Measurements from ENCODE around the gene DDX1. TPM values are rescaled to one million over a fixed set of nuclear protein-coding genes. Genes with fewer than 3 reads are reported as not detected.

DDX1 gene
- total RNA-seq, 3 donors from 2014 or later, result 57.4 to 72.6 (median 71.0) TPM

DNA sequence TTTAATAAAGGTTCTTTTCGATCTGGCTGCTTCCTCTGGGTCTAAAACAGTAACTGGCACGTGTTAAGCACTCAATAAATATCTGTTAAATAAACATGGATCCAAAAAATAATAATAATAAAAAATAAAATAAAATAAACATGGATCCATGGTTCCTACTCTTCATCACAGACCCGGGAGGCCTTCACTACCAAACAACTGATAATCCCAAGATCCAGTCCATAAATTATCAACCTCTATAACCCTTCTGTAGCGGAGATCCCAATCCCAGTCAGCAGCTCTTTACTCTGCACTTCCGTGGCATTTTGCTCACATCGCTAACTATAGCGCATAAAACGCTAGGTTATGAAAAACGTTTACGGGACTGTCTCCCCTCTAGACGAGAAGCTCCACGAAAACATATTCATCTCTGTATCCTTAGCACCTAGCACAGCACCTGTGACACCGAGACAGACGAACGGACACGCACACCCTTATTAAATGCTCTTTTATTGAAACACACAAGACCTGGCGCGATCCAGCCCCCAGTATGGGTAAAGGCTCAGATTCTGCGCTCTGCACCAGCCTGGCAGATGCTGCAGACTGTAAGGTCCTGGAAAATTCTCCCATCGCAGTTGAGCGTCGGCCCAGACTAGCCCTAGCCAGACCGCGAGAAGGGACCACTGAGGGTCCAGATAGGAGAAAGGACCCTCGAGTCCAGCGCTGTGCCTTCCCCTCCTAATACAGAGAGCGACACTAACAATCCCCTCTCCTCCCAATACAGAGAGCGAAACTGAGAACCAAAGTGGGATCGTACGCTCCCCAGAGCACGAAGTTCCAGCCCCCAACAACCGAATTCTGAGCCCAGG, 31.3 kb upstream of the DDX1 start:
- TF ChIP-seq, protein P1, sequence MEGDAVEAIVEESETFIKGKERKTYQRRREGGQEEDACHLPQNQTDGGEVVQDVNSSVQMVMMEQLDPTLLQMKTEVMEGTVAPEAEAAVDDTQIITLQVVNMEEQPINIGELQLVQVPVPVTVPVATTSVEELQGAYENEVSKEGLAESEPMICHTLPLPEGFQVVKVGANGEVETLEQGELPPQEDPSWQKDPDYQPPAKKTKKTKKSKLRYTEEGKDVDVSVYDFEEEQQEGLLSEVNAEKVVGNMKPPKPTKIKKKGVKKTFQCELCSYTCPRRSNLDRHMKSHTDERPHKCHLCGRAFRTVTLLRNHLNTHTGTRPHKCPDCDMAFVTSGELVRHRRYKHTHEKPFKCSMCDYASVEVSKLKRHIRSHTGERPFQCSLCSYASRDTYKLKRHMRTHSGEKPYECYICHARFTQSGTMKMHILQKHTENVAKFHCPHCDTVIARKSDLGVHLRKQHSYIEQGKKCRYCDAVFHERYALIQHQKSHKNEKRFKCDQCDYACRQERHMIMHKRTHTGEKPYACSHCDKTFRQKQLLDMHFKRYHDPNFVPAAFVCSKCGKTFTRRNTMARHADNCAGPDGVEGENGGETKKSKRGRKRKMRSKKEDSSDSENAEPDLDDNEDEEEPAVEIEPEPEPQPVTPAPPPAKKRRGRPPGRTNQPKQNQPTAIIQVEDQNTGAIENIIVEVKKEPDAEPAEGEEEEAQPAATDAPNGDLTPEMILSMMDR (IDR thresholded peaks at IDR 0.05), result no peak
- TF ChIP-seq POLR2A (IDR thresholded peaks at IDR 0.05), result no peak

DNA sequence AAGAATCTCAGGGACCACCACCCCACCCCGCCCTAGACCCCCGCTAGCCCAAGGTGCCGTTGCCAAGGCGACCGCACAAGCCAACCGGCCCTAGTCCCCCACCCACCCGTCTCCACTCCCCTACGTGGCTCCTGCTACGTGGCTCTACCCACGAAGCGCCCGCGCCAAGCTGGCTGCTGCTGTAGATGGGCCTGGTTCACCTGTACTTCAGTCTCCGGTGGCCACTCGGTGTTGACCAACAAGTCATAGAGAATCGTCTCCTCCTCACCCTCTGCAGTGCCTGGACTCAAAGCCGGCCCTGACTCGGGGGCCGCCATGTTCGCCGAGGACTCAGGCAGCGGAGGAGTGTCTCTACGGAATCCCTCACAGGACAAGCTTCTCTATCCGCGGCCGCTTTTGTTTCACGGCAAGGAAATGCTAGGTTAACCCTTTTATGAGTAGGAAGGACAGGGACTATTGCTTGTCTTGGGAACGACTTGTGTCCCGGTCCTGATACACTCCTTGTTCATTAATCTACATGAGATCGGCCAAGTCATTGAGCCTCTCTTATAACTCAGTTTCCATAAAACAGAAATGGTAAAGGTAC, 30.6 kb upstream of the DDX1 start, which contains the start of gene NBAS:
NBAS (minus strand) TSS at position 347 of the 586 bp plus-strand sequence; CDS start at position 317, 30 bp downstream.
- H3K36me3 ChIP-seq, result no peaks in the 10 kb centered on the region
- no peaks in the 10 kb centered on the region for H3K9me3 ChIP-seq
- no peaks in the 10 kb centered on the region for H3K4me1 ChIP-seq
- TF ChIP-seq POLR2A (IDR thresholded peaks at IDR 0.05) (no peak), POLR2AphosphoS5 (IDR thresholded peaks at IDR 0.05) (peak; percentile 14 to 72 (median 72))
- TF ChIP-seq, protein P1 (IDR thresholded peaks at IDR 0.05), result no peak
- peak within 1 kb of the TSS; percentile 90 to 98 (median 92) for H3K4me3 ChIP-seq
- intact Hi-C loops (cut with DNase I; ENCODE audit: low total_unique reads), result no loop called here
- H3K27me3 ChIP-seq, result no peaks in the 10 kb centered on the region
- peak within 1 kb of the TSS; percentile 78 to 85 for H3K27ac ChIP-seq
- peak; percentile 73 to 82 for DNase-seq (ENCODE audit: low spot score in 2 of 2)

More for the DNA sequence above, 31.3 kb upstream of the DDX1 start:
- Histone ChIP-seq H3K27me3 (no peaks in the 10 kb centered on the region), H3K9me3 (no peaks in the 10 kb centered on the region), H3K4me1 (no peaks in the 10 kb centered on the region), H3K27ac (peak overlapping the region; percentile 78 to 85), H3K36me3 (no peaks in the 10 kb centered on the region), H3K4me3 (peak overlapping the region; percentile 90 to 98 (median 92))
- intact Hi-C loops (cut with DNase I; ENCODE audit: low total_unique reads), result no loop called here
- DNase-seq (ENCODE audit: low spot score in 2 of 2), result no peak

DNA sequence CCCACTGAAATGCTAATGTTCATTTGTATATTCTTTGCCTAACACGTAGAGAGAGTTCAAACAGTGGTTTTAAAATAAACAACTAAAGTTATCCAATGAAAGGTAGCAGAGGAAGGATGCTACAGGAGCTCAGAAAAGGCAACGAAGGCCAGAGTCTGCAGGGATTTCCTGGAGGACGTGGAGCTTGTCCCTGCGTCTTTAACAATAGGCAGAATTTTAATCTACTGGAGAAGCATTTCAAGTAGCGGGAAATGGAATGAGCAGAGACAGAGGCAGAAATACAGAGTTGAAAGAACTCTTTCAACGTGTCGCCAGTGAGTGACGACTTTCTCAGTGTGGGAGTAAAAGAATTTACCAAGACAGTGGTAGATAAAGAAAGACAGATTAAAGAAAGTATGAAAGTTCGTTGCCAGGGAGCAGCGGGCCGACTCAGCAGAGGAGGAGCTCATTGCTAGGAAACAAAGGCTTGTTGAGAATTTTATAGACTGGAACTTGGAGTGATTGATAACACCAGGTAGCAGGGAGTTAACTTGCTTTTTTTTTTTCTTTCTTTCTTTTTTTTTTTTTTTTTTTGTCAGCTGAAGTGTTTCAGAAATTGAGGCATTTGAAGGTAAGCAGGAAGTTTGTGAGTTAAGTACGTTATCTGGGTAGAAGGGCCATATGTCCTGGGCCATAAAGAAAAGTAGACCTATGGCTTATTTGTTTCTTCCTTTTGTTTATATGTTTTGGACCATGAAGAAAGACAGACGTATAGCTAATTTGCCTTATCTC, 29.9 kb upstream of the DDX1 start:
- Histone ChIP-seq H3K36me3 (no peaks in the 10 kb centered on the region), H3K27me3 (no peaks in the 10 kb centered on the region), H3K4me3 (peak overlapping the region; percentile 90 to 98 (median 92)), H3K9me3 (no peaks in the 10 kb centered on the region), H3K27ac (peak overlapping the region; percentile 78 to 85), H3K4me1 (no peaks in the 10 kb centered on the region)
- intact Hi-C loops (cut with DNase I; ENCODE audit: low total_unique reads), result no loop called here
- TF ChIP-seq POLR2AphosphoS5 (IDR thresholded peaks at IDR 0.05) (no peak), POLR2A (IDR thresholded peaks at IDR 0.05) (no peak)
- TF ChIP-seq, protein P1 (IDR thresholded peaks at IDR 0.05), result no peak
- no peak for DNase-seq (ENCODE audit: low spot score in 2 of 2)

DNA sequence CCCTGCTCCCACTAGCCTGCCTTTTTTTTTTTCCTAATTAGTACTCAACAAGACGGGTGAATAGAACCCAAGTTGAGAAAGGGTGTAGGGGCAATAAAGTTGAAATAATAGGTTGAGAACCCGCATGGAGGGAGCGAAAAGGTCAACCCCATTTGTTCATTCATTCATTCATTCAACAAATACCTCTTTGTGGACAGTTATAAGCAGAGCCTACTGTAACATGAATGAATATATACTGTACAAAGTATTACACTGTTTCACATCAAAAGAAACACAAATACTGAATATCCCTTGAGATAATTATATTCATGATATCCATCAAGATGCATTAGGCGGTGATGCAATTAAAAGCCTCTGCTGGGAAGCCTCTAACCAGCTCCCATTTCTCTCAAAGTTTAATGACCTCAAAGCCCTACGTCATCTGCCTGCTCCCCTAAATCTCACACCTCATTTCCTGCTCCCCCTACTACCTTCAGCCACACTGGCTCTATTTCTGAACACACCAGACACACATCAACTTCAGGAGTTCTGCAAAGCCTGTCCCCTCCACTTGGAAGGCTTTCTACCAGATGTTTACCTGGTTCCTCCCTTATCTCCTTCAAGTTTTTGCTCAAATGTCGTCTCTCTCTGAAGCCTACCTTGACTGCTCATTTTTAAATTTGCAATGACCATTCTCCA, 29.2 kb upstream of the DDX1 start:
- DNase-seq (ENCODE audit: low spot score in 2 of 2), result no peak
- Histone ChIP-seq H3K27me3 (no peaks in the 10 kb centered on the region), H3K36me3 (no peaks in the 10 kb centered on the region), H3K9me3 (no peaks in the 10 kb centered on the region), H3K4me1 (no peaks in the 10 kb centered on the region), H3K4me3 (no peak overlapping the region), H3K27ac (no peak overlapping the region)
- no peak for TF ChIP-seq POLR2A (IDR thresholded peaks at IDR 0.05)
- TF ChIP-seq POLR2AphosphoS5 (IDR thresholded peaks at IDR 0.05), result no peak
- TF ChIP-seq, protein P1 (IDR thresholded peaks at IDR 0.05), result no peak
- intact Hi-C loops (cut with DNase I; ENCODE audit: low total_unique reads), result no loop called here

All from breast epithelium (tissue), 4 donors.